ENCODE results near the gene F12.

DNA sequence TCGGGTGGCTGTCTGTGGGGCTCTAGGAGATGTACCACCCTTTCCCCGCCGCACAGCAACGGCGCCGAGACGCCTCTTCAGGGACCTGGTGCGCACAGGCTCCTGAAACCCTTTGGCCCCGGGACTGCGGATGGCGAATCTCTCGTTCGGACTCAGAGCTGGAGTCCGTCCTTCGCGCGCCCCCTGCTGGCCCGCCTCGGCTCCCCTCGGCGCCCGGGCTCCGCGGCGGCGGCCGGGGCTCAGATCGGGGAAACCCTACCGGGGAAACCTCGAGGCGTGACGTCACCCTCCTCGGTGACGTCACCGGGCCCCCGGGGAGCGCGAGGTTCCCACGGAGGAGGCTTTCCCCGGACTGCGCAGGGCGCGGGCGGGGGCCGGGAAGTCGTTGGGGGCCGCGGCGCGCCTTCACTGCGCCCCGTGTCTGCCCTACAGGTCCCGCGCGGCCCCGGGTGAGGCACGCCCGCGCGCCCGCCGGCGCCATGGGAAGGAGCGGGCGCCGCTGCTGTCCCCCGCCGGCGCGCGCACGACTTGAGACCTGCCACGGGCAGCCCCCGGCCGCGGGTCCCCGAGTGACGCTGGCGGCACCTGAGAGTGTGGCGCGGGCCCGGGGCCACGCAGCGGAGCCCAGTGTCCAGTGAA, 45.2 kb upstream of the F12 start:
- TF ChIP-seq, protein P1, sequence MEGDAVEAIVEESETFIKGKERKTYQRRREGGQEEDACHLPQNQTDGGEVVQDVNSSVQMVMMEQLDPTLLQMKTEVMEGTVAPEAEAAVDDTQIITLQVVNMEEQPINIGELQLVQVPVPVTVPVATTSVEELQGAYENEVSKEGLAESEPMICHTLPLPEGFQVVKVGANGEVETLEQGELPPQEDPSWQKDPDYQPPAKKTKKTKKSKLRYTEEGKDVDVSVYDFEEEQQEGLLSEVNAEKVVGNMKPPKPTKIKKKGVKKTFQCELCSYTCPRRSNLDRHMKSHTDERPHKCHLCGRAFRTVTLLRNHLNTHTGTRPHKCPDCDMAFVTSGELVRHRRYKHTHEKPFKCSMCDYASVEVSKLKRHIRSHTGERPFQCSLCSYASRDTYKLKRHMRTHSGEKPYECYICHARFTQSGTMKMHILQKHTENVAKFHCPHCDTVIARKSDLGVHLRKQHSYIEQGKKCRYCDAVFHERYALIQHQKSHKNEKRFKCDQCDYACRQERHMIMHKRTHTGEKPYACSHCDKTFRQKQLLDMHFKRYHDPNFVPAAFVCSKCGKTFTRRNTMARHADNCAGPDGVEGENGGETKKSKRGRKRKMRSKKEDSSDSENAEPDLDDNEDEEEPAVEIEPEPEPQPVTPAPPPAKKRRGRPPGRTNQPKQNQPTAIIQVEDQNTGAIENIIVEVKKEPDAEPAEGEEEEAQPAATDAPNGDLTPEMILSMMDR (IDR thresholded peaks at IDR 0.05 in 4 of 5, conservative IDR thresholded peaks at IDR 0.05 in 1 of 5) = peak; percentile 87 to 98 (median 97)
- peak; percentile 5 to 16 for TF ChIP-seq POLR2A (IDR thresholded peaks at IDR 0.05)

Data from gastrocnemius medialis (tissue), 4 donors.